ENCODE measurements around the gene AKAP12.

AKAP12 gene

DNA sequence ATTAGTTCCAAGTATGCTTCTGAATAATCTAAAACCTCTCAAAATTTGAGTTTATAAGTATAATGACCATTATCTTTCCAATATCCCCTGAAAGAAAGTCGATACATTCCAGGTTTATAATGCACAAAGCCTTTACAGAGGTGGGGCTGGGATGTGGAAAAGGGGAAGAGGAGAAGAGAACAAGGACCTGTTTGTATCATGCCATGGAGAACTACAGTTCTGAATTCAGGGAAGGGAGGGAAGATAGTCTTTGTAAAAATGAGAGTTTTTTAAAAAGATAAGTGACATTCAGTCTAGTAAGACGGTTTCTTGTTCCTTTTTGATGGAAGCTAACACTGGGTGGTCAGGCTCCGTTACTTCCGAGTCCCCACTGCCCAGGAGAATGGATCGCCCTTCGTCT is 125.5 kb downstream of the AKAP12 start:
- TF ChIP-seq, protein P1, sequence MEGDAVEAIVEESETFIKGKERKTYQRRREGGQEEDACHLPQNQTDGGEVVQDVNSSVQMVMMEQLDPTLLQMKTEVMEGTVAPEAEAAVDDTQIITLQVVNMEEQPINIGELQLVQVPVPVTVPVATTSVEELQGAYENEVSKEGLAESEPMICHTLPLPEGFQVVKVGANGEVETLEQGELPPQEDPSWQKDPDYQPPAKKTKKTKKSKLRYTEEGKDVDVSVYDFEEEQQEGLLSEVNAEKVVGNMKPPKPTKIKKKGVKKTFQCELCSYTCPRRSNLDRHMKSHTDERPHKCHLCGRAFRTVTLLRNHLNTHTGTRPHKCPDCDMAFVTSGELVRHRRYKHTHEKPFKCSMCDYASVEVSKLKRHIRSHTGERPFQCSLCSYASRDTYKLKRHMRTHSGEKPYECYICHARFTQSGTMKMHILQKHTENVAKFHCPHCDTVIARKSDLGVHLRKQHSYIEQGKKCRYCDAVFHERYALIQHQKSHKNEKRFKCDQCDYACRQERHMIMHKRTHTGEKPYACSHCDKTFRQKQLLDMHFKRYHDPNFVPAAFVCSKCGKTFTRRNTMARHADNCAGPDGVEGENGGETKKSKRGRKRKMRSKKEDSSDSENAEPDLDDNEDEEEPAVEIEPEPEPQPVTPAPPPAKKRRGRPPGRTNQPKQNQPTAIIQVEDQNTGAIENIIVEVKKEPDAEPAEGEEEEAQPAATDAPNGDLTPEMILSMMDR (IDR thresholded peaks at IDR 0.05; ENCODE audit: low read depth, low read length), result no peak
- H3K4me3 ChIP-seq (ENCODE audit: low read depth, low read length), result no peak overlapping the region
- no peaks in the 10 kb centered on the region for H3K4me1 ChIP-seq
- no peaks in the 10 kb centered on the region for H3K27me3 ChIP-seq
- no peaks in the 10 kb centered on the region for H3K9me3 ChIP-seq
- DNase-seq, result no peak
- peaks cover 30% of the 10 kb centered on the region for H3K36me3 ChIP-seq

DNA sequence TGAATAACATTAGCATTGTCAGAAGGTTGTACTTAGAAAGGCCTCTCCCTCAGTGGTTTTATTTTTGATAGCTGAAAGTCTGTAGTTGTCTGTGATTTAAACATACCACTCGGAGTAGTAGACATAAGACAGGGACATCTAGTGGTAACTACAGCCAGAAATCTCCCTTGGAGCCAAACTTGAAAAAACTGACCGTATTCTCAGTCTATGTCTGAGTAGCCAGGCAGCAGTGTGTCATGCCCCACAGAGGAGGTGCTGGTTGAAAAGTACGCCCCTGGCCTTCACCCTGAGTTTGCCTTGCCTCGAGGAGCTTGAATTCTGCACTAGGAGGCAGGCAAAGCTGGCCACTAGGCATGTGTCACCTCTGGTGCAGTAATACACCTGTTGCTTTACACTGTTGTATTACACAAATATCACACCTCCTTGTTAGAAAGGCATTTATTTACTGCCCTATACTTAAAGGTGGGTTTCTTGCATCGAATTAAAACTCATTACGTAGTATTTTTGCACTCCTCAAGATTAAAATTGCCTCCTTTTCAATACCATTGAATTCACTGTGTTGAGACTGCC is 130.8 kb downstream of the AKAP12 start:
- Histone ChIP-seq H3K36me3 (peaks cover 29% of the 10 kb centered on the region), H3K9me3 (no peaks in the 10 kb centered on the region), H3K27me3 (no peaks in the 10 kb centered on the region), H3K4me1 (peaks cover 7% of the 10 kb centered on the region), H3K4me3 (ENCODE audit: low read depth, low read length) (no peak overlapping the region)
- no peak for DNase-seq
- TF ChIP-seq, protein P1 (IDR thresholded peaks at IDR 0.05; ENCODE audit: low read depth, low read length), result peak; percentile 16; the same call in 1 of the 2 replicates

DNA sequence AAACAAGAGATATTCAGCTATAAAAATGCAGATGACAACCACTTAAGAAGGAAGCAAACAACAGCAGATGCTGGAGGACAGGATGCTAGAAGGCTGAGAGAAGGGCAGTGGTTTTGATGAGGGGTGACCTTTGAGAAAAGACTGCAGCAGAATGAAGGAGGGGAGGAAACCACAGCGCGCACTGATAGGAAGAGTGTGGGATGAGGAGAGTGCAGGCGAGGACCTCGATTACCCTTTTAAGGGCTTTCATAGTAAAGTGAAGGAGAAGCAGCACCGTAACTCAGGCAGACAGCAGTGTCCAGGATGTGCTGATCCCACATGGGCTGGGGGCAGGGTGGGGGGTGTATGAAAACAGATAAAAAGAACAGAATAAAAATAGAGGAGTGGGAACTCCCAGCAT is 132.4 kb downstream of the AKAP12 start:
- no peak overlapping the region for H3K4me3 ChIP-seq (ENCODE audit: low read depth, low read length)
- no peaks in the 10 kb centered on the region for H3K9me3 ChIP-seq
- TF ChIP-seq, protein P1 (IDR thresholded peaks at IDR 0.05; ENCODE audit: low read depth, low read length), result no peak
- DNase-seq, result no peak
- H3K27me3 ChIP-seq, result no peaks in the 10 kb centered on the region
- H3K36me3 ChIP-seq, result peaks cover 20% of the 10 kb centered on the region
- peaks cover 7% of the 10 kb centered on the region for H3K4me1 ChIP-seq

DNA sequence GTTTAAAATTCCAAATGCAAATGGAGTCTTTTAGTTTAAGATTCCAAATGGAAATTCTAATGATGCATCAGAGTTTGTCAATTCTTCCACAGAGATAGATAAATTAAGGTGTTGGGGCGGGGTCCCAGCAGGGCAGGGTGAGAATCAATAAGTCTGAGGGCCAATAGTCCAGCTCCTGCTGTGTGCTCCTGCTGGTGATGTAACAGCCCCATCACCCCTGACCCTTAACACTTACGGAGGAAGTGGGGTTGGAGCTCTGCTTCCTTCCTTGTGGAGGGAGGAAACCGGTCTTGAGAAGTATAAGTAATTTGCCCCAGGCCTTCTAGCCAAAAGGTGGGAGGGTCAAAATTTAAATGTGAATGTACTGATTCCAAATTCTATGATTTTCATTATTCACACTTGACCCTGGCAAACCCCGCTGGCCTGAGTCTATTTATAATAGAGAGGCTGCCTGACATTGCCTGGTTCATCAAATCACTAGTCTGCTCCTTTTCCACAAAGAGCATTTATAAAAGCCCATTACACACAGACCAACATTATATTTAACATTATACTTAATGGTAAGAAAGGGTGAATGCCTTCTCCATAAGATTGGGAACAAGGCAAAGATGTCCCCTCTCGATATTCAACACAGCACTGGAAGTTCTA is 134.4 kb downstream of the AKAP12 start:
- TF ChIP-seq, protein P1 (IDR thresholded peaks at IDR 0.05; ENCODE audit: low read depth, low read length), result no peak
- Histone ChIP-seq H3K4me1 (peaks cover 7% of the 10 kb centered on the region), H3K27me3 (no peaks in the 10 kb centered on the region), H3K9me3 (no peaks in the 10 kb centered on the region), H3K36me3 (peaks cover 20% of the 10 kb centered on the region), H3K4me3 (ENCODE audit: low read depth, low read length) (no peak overlapping the region)
- no peak for DNase-seq

DNA sequence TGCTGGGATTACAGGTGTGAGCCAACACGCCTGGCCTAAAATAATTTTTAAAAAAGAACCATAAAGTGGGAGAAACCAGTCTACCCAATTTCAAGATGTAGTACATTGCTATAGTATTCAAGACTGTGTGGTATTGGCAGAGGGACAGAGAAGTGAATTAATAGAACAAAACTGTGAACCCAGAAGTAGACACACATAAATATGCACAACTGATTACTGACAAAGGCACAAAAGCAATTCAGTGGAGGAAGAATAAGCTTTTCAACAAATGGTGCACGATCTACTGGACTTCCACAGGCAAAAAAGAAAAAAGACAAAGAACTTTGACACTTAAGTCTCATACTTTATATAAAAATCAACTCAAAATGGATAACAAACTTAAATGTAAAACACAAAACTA is 136.1 kb downstream of the AKAP12 start:
- Histone ChIP-seq H3K4me1 (peaks cover 7% of the 10 kb centered on the region), H3K4me3 (ENCODE audit: low read depth, low read length) (no peak overlapping the region), H3K27me3 (no peaks in the 10 kb centered on the region), H3K36me3 (peaks cover 10% of the 10 kb centered on the region), H3K9me3 (no peaks in the 10 kb centered on the region)
- no peak for DNase-seq
- TF ChIP-seq, protein P1 (IDR thresholded peaks at IDR 0.05; ENCODE audit: low read depth, low read length), result no peak

DNA sequence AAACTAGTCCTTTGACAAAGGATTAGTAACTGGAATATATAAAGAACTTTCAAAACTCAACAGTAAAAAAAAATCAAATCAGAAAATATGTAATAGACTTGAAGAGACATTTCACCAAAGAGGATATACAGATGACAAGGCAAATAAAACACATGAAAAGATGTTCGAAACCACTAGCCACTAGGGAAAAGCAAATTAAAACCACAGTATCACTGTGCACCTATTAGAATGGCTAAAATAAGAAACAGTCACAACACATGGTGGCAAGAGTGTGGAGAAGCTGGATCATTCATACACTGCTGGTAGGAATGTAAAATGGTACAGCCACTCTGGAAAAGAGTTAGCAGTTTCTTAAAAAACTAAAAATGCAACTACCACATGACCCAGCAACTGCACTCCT is 136.7 kb downstream of the AKAP12 start:
- TF ChIP-seq, protein P1 (IDR thresholded peaks at IDR 0.05; ENCODE audit: low read depth, low read length), result no peak
- Histone ChIP-seq H3K4me1 (peaks cover 7% of the 10 kb centered on the region), H3K9me3 (no peaks in the 10 kb centered on the region), H3K36me3 (peaks cover 5% of the 10 kb centered on the region), H3K27me3 (no peaks in the 10 kb centered on the region), H3K4me3 (ENCODE audit: low read depth, low read length) (no peak overlapping the region)
- no peak for DNase-seq

All from BE2C (cell line).